GM08714 (cell line): ENCODE data around the gene IGSF21.

ENCODE experiments used
- H3K4me3 ChIP-seq: fragments of 200-500 bp; sonication (Bioruptor generic); 2 replicates; pipeline ENCODE4 v1.5.1; 2014; ENCODE audit warnings: mild to moderate bottlenecking, low read length, inconsistent platforms
- ZNF274 ChIP-seq: IDR thresholded peaks from 2 replicates; pipeline ENCODE4 v1.6.1; 2012; ENCODE audit warnings: mild to moderate bottlenecking, low read depth, low read length

IGSF21 gene

DNA sequence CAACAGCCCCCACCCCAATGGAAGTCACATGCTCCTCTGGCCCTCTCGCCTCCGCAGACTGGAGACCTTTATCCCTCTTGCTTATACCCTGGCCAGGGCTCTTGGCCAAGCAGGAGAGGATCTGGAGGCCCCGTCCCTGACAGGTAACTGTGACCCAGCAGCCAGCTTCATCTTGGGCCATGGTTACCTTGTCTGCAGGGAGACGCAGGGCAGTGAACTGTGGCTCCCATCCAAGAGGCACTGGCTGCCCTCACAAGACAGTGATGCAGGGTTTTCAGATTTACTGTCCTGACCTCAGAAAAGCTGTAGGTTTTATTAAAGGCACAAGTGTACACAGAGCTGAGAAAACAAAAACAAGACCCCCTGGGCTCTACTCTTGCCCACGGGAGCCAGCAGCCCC lies 276.5 kb downstream of the IGSF21 start:
- no peak for TF ChIP-seq ZNF274
- no peak overlapping the region for H3K4me3 ChIP-seq

DNA sequence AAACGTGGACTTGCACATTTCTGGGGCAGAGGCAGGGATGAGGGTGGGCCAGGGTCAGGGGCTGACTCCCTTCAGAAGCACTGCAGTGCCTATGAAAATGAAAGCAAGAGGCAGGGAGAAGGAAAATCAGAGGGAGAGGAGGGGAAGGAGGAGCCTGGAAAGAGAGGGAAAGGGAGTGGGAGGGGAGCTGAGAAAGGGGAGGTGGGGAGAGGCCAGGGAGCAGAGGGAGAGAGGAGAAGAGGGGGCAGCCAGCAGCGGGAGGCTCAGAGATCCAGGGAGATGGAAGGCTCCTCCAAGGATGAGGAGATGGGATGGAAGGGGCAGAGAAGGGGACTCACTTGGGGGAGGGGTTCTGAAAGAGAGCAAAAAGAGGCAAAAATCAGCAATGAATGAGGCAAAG lies 276.9 kb downstream of the IGSF21 start:
- no peak overlapping the region for H3K4me3 ChIP-seq
- no peak for TF ChIP-seq ZNF274

DNA sequence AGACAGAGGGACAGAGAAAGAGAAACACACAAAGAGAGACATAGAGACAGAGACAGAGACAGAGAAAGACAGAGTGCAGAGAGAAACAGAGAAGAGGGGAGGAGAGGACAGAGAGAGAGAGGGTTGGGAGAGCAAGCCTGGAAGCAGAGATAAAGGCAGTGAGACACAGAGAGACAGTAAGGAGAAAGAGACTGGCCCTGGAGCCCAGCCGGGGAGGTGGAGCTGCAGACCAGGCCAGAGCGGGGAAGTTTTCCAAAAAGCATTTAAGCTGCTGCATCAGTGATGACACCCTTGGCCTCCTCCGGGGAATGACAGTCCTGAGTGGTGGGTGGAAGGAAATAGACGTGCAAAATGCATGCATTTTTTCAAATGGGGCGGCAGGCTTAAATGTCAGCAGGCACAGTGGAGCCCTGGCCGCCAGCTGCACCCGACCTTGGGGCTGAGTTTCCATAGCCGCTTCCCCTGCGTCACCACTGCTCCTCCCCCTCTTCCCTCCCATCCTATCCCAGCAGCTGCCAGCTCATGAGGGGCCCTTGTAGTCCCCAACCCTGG lies 277.7 kb downstream of the IGSF21 start:
- H3K4me3 ChIP-seq = no peak overlapping the region
- TF ChIP-seq ZNF274 = no peak

DNA sequence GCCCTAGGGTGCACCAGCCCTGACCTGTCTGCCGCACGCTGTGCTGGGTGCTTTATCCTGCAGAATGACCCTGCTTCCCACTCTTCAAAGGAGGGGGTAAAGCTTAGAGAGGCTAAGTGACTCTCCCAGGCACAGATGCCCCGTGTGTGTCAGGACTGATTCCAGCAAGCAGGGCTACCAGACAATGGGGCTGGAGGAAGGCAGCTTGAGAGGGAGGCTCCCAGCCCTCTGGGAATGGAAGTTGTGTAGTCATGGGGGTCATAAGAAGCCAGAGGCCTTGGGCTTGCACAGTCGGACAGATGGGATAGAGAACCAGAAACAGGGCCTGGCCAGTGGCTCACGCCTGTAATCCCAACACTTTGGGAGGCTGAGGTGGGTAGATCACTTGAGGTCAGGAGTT lies 279.0 kb downstream of the IGSF21 start:
- no peak for TF ChIP-seq ZNF274
- no peak overlapping the region for H3K4me3 ChIP-seq

DNA sequence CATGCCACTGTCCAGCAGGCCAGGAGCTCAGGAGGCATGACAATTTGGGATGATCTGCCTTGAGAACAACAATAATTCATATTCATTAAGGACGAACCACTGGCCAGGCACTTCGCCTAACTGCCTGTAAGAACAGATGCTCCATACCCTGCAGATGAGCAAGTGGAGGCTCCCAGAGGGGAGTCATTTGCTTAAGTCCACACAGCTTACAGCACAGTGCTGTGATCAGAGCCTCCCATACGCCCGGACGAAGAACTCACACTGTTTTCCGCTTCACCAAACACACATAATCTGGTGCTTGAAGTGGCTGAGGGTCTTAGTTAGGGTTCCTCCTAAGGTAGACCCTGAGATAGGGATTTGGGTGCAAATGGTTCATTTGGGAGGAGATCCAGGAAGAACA lies 279.7 kb downstream of the IGSF21 start:
- H3K4me3 ChIP-seq = no peak overlapping the region
- no peak for TF ChIP-seq ZNF274

DNA sequence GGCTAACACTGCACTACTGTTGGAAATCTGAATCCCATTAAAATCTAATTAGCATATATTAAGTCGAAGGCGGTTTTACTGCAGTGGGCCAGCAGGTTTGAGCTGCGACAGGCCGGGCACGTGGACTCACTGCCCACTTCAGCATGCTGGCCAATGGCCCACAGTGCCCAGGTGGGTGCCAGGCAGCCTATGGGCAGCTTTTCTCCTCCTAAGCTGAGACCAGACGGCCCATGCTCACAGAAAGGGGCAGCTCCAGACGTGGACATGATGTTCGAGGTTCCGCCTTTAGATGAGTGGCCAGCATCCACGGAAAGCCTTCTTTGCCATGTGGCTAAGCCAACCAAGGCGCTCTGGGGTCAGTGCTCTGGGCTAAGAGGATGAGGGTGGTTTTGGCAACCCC lies 283.4 kb downstream of the IGSF21 start:
- no peak for TF ChIP-seq ZNF274
- H3K4me3 ChIP-seq = no peak overlapping the region

DNA sequence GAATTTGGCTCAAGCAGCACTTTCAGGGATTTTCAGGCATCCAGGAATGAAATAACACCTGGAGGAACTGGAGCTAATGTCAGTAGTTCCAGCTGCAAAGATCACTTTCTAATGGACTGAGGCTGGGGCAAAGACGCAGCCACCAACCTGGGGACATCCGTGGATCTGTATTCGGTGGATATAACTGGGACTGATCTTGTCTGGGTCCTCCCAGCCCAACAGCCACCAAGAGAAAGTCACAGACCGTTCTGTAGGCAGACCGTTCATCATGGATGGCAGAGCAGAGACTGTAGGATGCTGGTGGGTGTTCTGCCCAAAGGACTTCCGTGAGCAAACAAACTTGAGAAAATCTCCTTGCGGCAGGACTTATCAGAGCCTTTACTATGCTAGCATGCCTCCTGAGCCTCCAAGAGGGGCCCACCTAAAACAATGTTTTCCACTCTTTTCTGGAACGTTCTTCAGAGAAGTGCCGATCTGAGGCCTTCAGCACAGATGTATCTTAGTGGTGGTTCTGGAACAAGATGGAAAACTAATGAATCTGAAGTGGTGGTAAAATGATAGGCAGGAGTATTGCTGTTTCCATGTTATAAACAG lies 287.1 kb downstream of the IGSF21 start:
- no peak for TF ChIP-seq ZNF274
- no peak overlapping the region for H3K4me3 ChIP-seq

DNA sequence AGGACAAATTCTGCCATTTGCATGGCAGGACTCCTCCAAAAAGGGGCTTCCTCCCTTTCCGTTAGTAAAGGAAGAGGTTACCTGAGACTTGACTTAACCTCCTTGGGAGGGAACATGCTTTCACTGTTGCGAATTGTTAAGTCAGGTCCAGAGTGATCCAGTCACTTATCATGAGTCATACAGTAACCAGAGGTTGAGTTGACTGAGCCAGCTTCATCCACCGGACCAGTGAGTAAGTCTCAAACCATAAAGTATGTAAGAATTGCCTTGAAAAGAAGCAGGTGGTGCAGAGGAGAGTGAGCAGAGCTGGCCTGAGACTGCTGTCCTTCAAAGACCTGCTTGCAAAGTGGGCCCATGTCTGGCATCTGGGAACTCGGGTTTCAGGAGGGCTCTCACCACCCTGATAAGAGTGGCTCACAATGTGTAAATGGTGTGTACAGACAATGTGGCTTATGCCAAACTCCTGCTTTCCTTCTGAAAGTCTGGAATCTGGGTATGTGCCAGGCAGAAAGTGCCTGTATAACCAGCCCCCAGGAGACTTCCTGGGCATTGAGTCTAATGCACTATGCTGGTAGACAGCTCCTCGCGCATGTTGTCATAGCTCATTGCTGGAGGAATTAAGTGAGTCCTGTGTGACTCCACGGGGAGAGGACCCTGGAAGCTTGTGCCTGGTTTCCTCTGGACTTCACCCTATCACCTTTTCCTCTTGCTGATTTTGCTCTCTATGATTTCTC lies 288.8 kb downstream of the IGSF21 start:
- no peak overlapping the region for H3K4me3 ChIP-seq
- no peak for TF ChIP-seq ZNF274

DNA sequence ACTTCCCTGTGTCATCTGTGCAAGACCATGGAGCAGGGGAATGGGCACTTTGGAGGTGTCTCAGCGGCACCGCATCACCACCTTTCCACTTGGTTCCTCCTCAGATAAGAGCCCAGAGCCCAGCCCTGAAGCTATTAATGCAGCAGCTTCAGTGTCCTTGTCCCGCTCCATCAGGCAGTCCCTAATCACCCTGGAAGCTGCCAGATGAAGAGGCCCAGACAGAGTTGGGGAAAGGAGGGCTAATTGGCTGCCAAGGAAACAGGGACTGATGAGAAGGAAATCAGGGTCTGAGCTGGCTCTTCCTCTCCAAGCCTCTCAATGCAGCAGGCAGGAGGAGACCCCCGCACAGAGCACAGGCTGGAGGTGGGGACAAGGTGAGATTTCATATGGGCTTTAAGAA lies 290.0 kb downstream of the IGSF21 start:
- no peak overlapping the region for H3K4me3 ChIP-seq
- TF ChIP-seq ZNF274 = no peak

DNA sequence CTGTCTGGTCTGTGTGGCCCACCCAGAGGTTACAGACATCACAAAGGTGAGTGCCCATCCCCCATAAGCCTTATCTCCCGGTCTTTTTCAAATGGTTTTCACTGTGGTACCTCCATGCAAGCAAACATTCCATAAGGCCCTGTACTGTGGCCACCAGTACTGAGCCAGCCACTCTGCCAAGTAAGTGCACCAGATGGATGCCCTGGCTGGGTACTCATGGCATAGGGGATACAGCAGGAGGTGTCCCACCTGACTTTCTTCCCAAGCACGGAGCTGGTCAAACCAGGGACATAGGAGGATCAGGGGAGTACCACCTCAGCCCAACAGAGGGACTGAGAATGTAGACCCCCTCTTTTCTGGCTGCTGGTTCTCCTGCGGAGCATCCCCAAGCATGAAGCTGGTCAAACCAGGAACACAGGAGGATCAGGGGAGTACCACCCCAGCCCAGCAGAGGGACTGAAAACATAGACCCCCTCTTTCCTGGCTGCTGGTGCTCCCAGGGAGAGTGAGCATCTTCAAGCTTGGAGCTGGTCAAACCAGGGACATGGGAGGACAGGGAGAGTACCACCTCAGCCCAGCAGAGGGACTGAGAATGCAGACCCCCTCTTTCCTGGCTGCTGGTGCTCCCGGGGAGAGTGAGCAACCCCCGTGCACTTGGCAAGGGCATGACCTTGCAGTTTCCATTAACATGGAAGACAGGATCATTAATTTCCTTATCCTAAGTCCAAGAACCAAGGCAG lies 291.4 kb downstream of the IGSF21 start:
- no peak overlapping the region for H3K4me3 ChIP-seq
- no peak for TF ChIP-seq ZNF274

DNA sequence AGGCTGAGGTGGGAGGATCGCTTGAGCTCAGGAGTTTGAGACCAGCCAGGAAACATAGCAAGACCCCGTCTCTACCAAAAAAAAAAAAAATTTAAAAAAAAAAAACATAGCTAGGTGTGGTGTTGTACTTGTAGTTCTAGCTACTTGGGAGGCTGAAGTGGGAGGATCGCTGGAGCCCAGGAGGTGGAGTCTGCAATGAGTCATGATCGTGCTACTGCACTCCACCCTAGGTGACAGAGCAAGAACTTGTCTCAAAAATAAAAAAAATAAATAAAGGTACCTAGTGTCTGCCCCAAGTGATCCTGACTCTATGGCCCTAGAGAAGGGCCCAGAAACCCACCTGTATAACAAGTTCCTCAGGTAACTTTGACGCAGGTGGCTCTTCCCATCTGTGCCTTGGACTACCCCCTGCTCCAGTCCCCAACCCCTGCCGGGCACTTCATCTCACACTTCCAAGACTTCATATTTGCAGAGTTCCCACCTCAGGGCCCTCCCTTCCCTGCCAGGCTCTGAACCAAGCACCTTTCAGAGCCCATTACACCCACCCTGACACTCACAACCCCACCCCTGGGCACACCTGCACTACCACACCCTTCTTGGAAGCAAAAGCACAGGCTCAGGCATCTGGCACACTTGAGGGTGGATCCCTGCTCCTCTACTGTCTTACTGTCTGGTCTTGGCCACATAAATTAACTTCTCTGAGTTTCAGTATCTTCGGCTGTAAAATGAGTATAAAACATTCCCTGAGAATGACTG lies 292.9 kb downstream of the IGSF21 start:
- no peak for TF ChIP-seq ZNF274
- no peak overlapping the region for H3K4me3 ChIP-seq

DNA sequence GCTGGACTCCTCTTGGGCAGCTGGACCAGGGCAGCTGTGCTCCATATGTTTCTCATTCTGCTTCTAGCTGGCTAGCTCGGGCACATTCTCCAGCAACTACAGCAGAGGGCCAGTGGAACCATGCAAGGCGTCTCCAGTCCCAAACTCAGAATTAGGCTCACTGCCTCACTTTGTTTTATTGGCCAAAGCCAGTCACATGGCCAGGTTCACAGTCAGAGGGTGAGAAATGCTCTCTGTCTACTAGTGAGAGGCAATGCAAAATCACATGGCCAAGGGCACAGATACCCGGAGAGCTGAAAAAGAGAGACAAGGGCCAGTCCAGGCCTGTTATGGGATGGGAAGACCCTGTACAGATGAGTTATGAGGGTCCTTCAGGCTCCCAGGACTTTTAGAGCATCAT lies 294.3 kb downstream of the IGSF21 start:
- TF ChIP-seq ZNF274 = no peak
- H3K4me3 ChIP-seq = no peak overlapping the region

DNA sequence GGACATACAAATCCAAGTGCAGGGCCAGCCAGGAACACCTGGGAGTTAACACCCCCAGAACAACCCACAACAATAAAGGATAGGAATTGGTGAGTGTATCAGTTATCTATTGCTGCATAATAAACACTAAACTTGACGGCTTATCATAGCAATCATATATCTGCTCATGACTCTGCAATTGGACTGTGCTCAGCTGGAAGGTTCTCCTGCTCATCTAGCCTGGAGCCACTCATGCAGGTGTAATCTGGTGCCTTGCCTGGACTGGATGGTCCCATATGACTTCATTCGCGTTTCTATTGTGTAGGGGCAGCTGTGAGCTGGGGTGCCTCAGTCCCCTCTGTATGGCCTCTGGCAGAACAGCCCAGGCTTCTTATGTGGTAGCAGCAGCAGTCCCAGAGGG lies 296.9 kb downstream of the IGSF21 start:
- no peak overlapping the region for H3K4me3 ChIP-seq
- no peak for TF ChIP-seq ZNF274
